OCI-LY7 (cell line): ENCODE data around the gene NF1. TPM values are rescaled to one million over a fixed set of nuclear protein-coding genes. Genes with fewer than 3 reads are reported as not detected.
"Not testable (repeated sequence)": the region's sequence is repeated elsewhere in the genome, so short reads cannot be mapped to it uniquely, and the experiment has no call there.

Experiments
- BruUV-seq: library from RNA; stranded (reverse); fragments of 400-500 nt; replicated peaks from 2 replicates; lab custom pipeline; 2021; lab: Mats Ljungman, UMichigan
- CTCF ChIA-PET: fragments of 300-600 bp; sonication (Branson Sonifier 250); formaldehyde crosslinking; loops from one replicate; lab custom pipeline; 2022; ENCODE audit warnings: antibody characterized with exemption; ENCODE audit not compliant: unreplicated experiment; lab: Charles Lee
- POLR2A ChIA-PET: fragments of 300-600 bp; sonication (Branson Sonifier 250); formaldehyde crosslinking; loops from one replicate; lab custom pipeline; 2022; ENCODE audit warnings: antibody characterized with exemption; lab: Charles Lee
- DNase-seq: peaks from one replicate; pipeline ENCODE4 v3.0.0-alpha.2; 2015; ENCODE audit warnings: low spot score
- H2AFZ ChIP-seq: fragments of 200-600 bp; sonication (generic), shearing (Covaris generic); 2 replicates; pipeline ENCODE4 v1.6.1; 2014; ENCODE audit warnings: mild to moderate bottlenecking, antibody characterized with exemption, low read length, moderate library complexity
- H3K27ac ChIP-seq: fragments of 200-600 bp; sonication (generic); 2 replicates; pipeline ENCODE4 v1.5.1; 2014; ENCODE audit warnings: mixed run types, low read depth, mild to moderate bottlenecking, moderate library complexity, low read length, inconsistent platforms; ENCODE audit not compliant: poor library complexity, severe bottlenecking
- H3K36me3 ChIP-seq: fragments of 200-600 bp; sonication (generic); 2 replicates; pipeline ENCODE4 v1.6.1; 2014; ENCODE audit warnings: mild to moderate bottlenecking, antibody characterized with exemption, low read length, moderate library complexity, mixed read lengths; ENCODE audit not compliant: insufficient read depth
- H3K4me1 ChIP-seq: fragments of 200-600 bp; sonication (generic); 2 replicates; pipeline ENCODE4 v1.5.1; 2014; ENCODE audit warnings: mild to moderate bottlenecking, low read length; ENCODE audit not compliant: insufficient read depth, poor library complexity, severe bottlenecking
- H3K4me2 ChIP-seq: fragments of 200-600 bp; sonication (generic); 2 replicates; pipeline ENCODE4 v1.6.1; 2014; ENCODE audit warnings: mild to moderate bottlenecking, low read length
- H3K4me3 ChIP-seq: fragments of 200-600 bp; sonication (generic); 2 replicates; pipeline ENCODE4 v1.5.1; 2014; ENCODE audit warnings: mild to moderate bottlenecking, low read depth, low read length; ENCODE audit not compliant: poor library complexity, severe bottlenecking
- H3K79me2 ChIP-seq: fragments of 200-600 bp; sonication (generic); 2 replicates; pipeline ENCODE4 v1.6.1; 2016; ENCODE audit warnings: low read depth, mild to moderate bottlenecking, low read length, moderate library complexity, mixed read lengths; ENCODE audit not compliant: insufficient read depth
- H3K9me2 ChIP-seq: fragments of 200-600 bp; sonication (generic); 2 replicates; pipeline ENCODE4 v1.6.1; 2016; ENCODE audit warnings: mild to moderate bottlenecking, low read length, mixed read lengths; ENCODE audit not compliant: insufficient read depth
- H3K9me3 ChIP-seq: fragments of 200-600 bp; sonication (generic); 2 replicates; pipeline ENCODE4 v1.6.1; 2014; ENCODE audit warnings: mild to moderate bottlenecking, mixed run types, low read length, mixed read lengths
- H4K20me1 ChIP-seq: fragments of 200-600 bp; sonication (generic); 2 replicates; pipeline ENCODE4 v1.6.1; 2014; ENCODE audit warnings: mild to moderate bottlenecking, antibody characterized with exemption, low read length, moderate library complexity, mixed read lengths; ENCODE audit not compliant: insufficient read depth
- EZH2phosphoT487 ChIP-seq: fragments of 200-600 bp; sonication (generic); IDR thresholded peaks from 2 replicates; pipeline ENCODE4 v1.6.1; 2018; ENCODE audit warnings: low read depth, borderline replicate concordance, mild to moderate bottlenecking, mixed run types, antibody characterized with exemption, low read length, moderate library complexity, mixed read lengths
- intact Hi-C: fragments of 100-400 bp; cut with micrococcal nuclease; formaldehyde crosslinking; loops from one replicate; pipeline ENCODE4 v1.10.0; 2022; ENCODE audit not compliant: unreplicated experiment
- total RNA-seq, 2 experiments: library from RNA; depleted of rRNA in 1 of 2; stranded (reverse); fragments of >200 nt in 1 of 2; shearing (Covaris generic) in 1 of 2; gene quantifications; 2 replicates each; pipeline ENCODE4 v1.2.3, GENCODE V29; 2014 to 2022
- TF ChIP-seq, protein P1 (sequence below): fragments of 200-600 bp; sonication (generic); conservative IDR thresholded peaks from 2 replicates; pipeline ENCODE4 v1.5.1; 2014; ENCODE audit warnings: mild to moderate bottlenecking, antibody characterized with exemption, low read length, moderate library complexity, mixed read lengths

The NF1 gene
- total RNA-seq, 2 experiments from 2014 or later, result 38.7 to 64.8 TPM

DNA sequence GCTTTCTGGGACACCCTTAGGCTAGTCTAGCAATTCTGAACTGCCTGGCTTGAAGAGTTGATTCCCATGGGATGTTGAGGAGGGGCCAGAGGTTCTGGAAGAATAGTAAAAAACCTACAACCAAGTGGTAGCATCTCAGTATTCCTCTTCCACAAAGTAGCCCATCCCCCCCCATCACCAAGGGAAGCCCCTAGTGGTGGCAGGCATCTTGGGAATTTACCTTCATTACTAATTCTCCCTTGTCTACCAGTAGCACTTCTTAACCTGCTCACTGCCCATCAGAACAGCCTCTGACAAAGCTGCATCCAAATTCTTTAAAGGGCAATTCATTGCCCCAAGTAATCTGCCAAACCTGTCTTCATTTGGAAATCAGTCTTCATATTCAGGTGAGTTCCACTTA, 283.9 kb downstream of the NF1 start:
- CTCF ChIA-PET, result no interaction called here
- H2AFZ ChIP-seq, result no peak overlapping the region
- H3K9me3 ChIP-seq, result no peaks in the 10 kb centered on the region
- no peaks in the 10 kb centered on the region for H3K79me2 ChIP-seq
- no peaks in the 10 kb centered on the region for H4K20me1 ChIP-seq
- peaks cover 10% of the 10 kb centered on the region for H3K36me3 ChIP-seq
- intact Hi-C loops, result no loop called here
- no peak overlapping the region for H3K4me2 ChIP-seq
- H3K27ac ChIP-seq, result no peak overlapping the region
- DNase-seq, result no peak
- no peaks in the 10 kb centered on the region for H3K9me2 ChIP-seq
- H3K4me3 ChIP-seq, result no peak overlapping the region
- TF ChIP-seq, protein P1, sequence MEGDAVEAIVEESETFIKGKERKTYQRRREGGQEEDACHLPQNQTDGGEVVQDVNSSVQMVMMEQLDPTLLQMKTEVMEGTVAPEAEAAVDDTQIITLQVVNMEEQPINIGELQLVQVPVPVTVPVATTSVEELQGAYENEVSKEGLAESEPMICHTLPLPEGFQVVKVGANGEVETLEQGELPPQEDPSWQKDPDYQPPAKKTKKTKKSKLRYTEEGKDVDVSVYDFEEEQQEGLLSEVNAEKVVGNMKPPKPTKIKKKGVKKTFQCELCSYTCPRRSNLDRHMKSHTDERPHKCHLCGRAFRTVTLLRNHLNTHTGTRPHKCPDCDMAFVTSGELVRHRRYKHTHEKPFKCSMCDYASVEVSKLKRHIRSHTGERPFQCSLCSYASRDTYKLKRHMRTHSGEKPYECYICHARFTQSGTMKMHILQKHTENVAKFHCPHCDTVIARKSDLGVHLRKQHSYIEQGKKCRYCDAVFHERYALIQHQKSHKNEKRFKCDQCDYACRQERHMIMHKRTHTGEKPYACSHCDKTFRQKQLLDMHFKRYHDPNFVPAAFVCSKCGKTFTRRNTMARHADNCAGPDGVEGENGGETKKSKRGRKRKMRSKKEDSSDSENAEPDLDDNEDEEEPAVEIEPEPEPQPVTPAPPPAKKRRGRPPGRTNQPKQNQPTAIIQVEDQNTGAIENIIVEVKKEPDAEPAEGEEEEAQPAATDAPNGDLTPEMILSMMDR, result 0 out of 2 replicates have a peak, but pooled peaks have one; percentile 24
- TF ChIP-seq EZH2phosphoT487, result no peak
- no TSS peak for BruUV-seq
- POLR2A ChIA-PET, result no interaction called here
- no peaks in the 10 kb centered on the region for H3K4me1 ChIP-seq

DNA sequence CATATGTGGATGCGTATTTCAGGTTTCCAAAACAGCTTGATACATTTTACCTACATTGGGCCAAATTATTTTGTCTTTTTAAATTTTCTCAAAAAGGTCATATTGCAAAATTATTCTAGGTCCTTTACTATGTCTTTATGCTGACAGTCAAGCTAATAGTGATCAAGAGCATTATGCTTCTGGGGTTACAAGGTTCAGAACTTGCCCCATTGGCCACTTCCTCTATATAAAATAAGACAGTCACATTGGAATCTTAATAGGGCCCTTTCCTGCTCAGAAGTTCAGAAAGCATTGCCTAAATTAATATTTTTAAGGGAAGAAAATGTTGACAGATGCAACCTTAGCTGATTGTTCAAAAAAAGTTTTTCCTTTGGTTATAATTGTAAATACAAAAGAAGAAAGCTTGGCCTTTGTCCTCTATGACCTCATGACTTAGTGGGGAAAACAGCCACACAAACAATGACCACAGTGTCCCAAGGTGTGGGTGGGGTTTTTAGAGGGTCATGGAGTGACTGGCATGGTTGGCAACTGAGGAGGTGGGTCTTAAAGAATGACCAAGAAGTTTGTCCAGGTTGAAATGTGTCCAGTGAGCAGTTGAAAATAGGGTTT, 284.9 kb downstream of the NF1 start:
- Histone ChIP-seq H3K79me2 (no peaks in the 10 kb centered on the region), H3K9me3 (no peaks in the 10 kb centered on the region), H3K36me3 (no peaks in the 10 kb centered on the region), H3K9me2 (no peaks in the 10 kb centered on the region), H3K27ac (no peak overlapping the region), H3K4me2 (no peak overlapping the region), H3K4me1 (no peaks in the 10 kb centered on the region), H2AFZ (no peak overlapping the region), H4K20me1 (no peaks in the 10 kb centered on the region), H3K4me3 (no peak overlapping the region)
- BruUV-seq, result no TSS peak
- no peak for DNase-seq
- intact Hi-C loops, result no loop called here
- POLR2A ChIA-PET, result no interaction called here
- TF ChIP-seq EZH2phosphoT487, result no peak
- TF ChIP-seq, protein P1, result no peak
- CTCF ChIA-PET, result no interaction called here

DNA sequence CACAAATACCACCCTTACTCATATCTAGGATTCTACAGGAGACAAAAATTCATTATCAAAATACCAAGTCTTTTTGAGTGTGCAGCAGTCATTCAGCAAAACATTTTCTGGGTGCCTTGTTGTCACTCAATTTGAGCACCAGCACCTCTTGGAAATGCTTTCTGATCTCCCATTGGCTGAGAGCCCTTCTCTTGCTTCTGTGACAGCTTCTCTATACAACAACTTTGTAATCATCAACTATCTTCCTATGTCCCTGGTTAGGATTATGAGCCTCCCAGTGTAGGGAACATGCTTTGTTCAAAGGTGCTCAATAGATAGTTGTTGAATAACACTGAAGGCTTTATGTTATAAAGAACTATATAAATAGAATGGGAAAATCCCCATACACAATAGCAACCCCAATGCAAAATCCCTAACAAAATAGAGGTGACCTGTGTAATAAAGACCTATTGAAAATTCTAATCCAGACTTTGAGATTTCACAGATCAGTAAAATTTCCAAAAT, 286.4 kb downstream of the NF1 start:
- DNase-seq, result no peak
- no peak overlapping the region for H3K4me3 ChIP-seq
- H3K4me1 ChIP-seq, result no peaks in the 10 kb centered on the region
- POLR2A ChIA-PET, result no interaction called here
- H3K9me2 ChIP-seq, result no peaks in the 10 kb centered on the region
- CTCF ChIA-PET, result no interaction called here
- TF ChIP-seq EZH2phosphoT487, result no peak
- TF ChIP-seq, protein P1, result no peak
- H3K9me3 ChIP-seq, result no peaks in the 10 kb centered on the region
- BruUV-seq, result no TSS peak
- no peak overlapping the region for H2AFZ ChIP-seq
- H3K79me2 ChIP-seq, result no peaks in the 10 kb centered on the region
- no peaks in the 10 kb centered on the region for H4K20me1 ChIP-seq
- no peak overlapping the region for H3K4me2 ChIP-seq
- no peak overlapping the region for H3K27ac ChIP-seq
- no peaks in the 10 kb centered on the region for H3K36me3 ChIP-seq
- intact Hi-C loops, result no loop called here

DNA sequence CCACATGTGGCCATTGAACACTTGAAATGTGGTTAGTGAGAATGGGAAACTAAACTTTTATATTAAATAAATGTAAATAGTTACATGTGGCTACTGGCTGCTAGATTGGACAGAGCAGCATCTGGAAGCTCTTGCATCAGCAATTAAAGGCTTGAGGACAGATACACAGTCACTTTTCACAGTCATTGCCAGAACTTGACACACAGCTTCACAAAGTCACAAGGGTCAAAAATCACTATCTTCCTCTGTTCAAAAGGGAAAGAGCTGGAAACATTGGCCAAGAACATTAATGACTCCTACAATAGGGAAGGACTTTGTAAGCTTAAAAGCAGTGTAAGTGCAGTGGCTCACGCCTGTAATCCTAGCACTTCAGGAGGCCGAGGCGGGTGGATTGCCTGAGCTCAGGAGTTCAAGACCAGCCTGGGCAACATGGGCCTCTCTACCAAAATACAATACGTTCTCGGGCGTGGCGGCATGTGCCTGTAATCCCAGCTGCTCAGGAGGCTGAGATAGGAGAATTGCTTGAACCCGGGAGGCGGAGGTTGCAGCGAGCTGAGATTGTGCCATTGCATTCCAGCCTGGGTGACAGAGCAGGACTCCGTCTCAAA, 288.0 kb downstream of the NF1 start:
- CTCF ChIA-PET, H3K36me3 ChIP-seq: not testable (repeated sequence)
- POLR2A ChIA-PET, result interaction anchor here (0.5 kb wide), 1 partner anchor 10 kb away, joined by 3 read pairs; no protein-coding TSS in a partner anchor

More for the DNA sequence above, 288.0 kb downstream of the NF1 start:
- DNase-seq, H3K4me1 ChIP-seq, H3K79me2 ChIP-seq, BruUV-seq, H3K9me3 ChIP-seq, intact Hi-C loops, H4K20me1 ChIP-seq, H3K27ac ChIP-seq, H3K9me2 ChIP-seq, H3K4me3 ChIP-seq, H2AFZ ChIP-seq, H3K4me2 ChIP-seq: not testable (repeated sequence)
